ENCODE measurements around the gene IGFBP2. TPM values are rescaled to one million over a fixed set of nuclear protein-coding genes. Genes with fewer than 3 reads are reported as not detected.

Gene IGFBP2
- total and polyA plus RNA-seq, 2 of the 13 experiments (the other 11 are each of a cell fraction or from before 2014, with no cell fraction given): 2.0 to 5.8 TPM

DNA sequence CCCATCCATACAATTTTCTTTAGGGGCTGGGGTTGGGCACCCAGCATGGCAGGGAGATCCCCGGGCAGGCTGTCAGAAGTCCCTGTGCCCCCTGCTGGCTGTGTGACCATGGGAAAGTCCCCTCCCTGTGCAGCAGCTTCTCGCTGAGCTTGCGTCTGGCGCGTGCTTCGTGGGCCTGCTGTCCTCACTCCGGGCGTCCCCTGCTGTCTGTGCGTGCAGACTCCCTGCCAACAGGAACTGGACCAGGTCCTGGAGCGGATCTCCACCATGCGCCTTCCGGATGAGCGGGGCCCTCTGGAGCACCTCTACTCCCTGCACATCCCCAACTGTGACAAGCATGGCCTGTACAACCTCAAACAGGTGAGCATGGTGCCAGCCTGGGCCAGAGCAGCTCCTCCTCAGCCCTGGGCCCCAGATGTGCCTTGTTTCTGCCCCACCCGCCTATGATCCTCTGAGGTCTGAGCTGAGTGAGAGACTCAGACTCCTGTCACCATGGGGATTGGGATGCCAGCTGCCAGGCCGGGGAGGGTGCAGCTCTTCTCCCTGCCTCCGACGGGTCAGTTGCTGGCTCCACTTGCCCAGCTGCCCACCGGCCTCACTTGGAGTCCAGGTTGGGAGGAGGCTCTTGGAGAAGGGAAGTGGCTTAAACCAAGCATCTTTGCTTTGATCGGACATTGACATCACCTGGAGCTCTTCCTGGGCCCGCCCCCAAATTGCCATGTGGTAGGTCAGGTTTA, 28.6 kb downstream of the IGFBP2 start (continued):
- TF ChIP-seq, protein P1, sequence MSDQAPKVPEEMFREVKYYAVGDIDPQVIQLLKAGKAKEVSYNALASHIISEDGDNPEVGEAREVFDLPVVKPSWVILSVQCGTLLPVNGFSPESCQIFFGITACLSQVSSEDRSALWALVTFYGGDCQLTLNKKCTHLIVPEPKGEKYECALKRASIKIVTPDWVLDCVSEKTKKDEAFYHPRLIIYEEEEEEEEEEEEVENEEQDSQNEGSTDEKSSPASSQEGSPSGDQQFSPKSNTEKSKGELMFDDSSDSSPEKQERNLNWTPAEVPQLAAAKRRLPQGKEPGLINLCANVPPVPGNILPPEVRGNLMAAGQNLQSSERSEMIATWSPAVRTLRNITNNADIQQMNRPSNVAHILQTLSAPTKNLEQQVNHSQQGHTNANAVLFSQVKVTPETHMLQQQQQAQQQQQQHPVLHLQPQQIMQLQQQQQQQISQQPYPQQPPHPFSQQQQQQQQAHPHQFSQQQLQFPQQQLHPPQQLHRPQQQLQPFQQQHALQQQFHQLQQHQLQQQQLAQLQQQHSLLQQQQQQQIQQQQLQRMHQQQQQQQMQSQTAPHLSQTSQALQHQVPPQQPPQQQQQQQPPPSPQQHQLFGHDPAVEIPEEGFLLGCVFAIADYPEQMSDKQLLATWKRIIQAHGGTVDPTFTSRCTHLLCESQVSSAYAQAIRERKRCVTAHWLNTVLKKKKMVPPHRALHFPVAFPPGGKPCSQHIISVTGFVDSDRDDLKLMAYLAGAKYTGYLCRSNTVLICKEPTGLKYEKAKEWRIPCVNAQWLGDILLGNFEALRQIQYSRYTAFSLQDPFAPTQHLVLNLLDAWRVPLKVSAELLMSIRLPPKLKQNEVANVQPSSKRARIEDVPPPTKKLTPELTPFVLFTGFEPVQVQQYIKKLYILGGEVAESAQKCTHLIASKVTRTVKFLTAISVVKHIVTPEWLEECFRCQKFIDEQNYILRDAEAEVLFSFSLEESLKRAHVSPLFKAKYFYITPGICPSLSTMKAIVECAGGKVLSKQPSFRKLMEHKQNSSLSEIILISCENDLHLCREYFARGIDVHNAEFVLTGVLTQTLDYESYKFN (CRISPR knock-in tag; conservative IDR thresholded peaks at IDR 0.05): no peak
- TF ChIP-seq, protein P2, sequence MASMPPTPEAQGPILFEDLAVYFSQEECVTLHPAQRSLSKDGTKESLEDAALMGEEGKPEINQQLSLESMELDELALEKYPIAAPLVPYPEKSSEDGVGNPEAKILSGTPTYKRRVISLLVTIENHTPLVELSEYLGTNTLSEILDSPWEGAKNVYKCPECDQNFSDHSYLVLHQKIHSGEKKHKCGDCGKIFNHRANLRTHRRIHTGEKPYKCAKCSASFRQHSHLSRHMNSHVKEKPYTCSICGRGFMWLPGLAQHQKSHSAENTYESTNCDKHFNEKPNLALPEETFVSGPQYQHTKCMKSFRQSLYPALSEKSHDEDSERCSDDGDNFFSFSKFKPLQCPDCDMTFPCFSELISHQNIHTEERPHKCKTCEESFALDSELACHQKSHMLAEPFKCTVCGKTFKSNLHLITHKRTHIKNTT (CRISPR knock-in tag; IDR thresholded peaks at IDR 0.05): no peak
- no peak for TF ChIP-seq ZNF430 (CRISPR knock-in tag; IDR thresholded peaks at IDR 0.05)
- TF ChIP-seq HNRNPUL1 (IDR thresholded peaks at IDR 0.05; ENCODE audit: low read depth, low read length): no peak
- TF ChIP-seq ZNF549 (CRISPR knock-in tag; IDR thresholded peaks at IDR 0.05): no peak
- 0 out of 2 replicates have a peak, but pooled peaks have one; percentile 31 for TF ChIP-seq MEF2D (CRISPR knock-in tag; IDR thresholded peaks at IDR 0.05)
- no peak for TF ChIP-seq ZNF879 (CRISPR knock-in tag; IDR thresholded peaks at IDR 0.05)
- no peak for TF ChIP-seq YEATS4 (CRISPR knock-in tag; IDR thresholded peaks at IDR 0.05; ENCODE audit: borderline replicate concordance)
- peak; percentile 87 for TF ChIP-seq ZBTB4 (CRISPR knock-in tag; IDR thresholded peaks at IDR 0.05; ENCODE audit: borderline replicate concordance)
- TF ChIP-seq ZNF619 (CRISPR knock-in tag; IDR thresholded peaks at IDR 0.05): peak; percentile 21; the same call in 1 of the 2 replicates
- TF ChIP-seq ZNF513 (CRISPR knock-in tag; conservative IDR thresholded peaks at IDR 0.05): no peak
- no peak for TF ChIP-seq EEA1 (CRISPR knock-in tag; IDR thresholded peaks at IDR 0.05; ENCODE audit: borderline replicate concordance)
- no peak for TF ChIP-seq ZBTB8A (CRISPR knock-in tag; IDR thresholded peaks at IDR 0.05; ENCODE audit: borderline replicate concordance, low read depth)
- TF ChIP-seq ZNF768 (CRISPR knock-in tag; IDR thresholded peaks at IDR 0.05): peak; percentile 37; the same call in 1 of the 2 replicates
- peak; percentile 37; the same call in 1 of the 2 replicates for TF ChIP-seq PITX1 (CRISPR knock-in tag; IDR thresholded peaks at IDR 0.05)
- no peak for TF ChIP-seq ZFP62 (CRISPR knock-in tag; IDR thresholded peaks at IDR 0.05)
- no peak for TF ChIP-seq PAF1 (CRISPR knock-in tag; IDR thresholded peaks at IDR 0.05)
